GM18870 (cell line): ENCODE measurements around the gene TSPAN32.
"Not testable (repeated sequence)": the region's sequence is repeated elsewhere in the genome, so short reads cannot be mapped to it uniquely, and the experiment has no call there.

Experiments
- ATAC-seq: cut with Tn5 transposase; IDR thresholded peaks from one replicate; pipeline ENCODE4 v1.9.1; 2021; ENCODE audit warnings: moderate library complexity; ENCODE audit not compliant: unreplicated experiment

Gene TSPAN32

GRCh38 chr11:2280208-2280607, 21.6 kb upstream of the TSPAN32 start:
- ATAC-seq, result no peak

- ATAC-seq, result not testable (repeated sequence)
Observed at GRCh38 chr11:2286350-2286749, 15.5 kb upstream of the TSPAN32 start.

- no peak for ATAC-seq
Observed at GRCh38 chr11:2287091-2287490, 14.7 kb upstream of the TSPAN32 start.

GRCh38 chr11:2289350-2289749, 12.5 kb upstream of the TSPAN32 start:
- no peak for ATAC-seq

- no peak for ATAC-seq
Observed at GRCh38 chr11:2289859-2290258, 12.0 kb upstream of the TSPAN32 start.

- no peak for ATAC-seq
Observed at GRCh38 chr11:2290351-2290841, 11.4 kb upstream of the TSPAN32 start.

GRCh38 chr11:2293531-2293971, 8.3 kb upstream of the TSPAN32 start:
- ATAC-seq, result no peak

- no peak for ATAC-seq
Observed at GRCh38 chr11:2293984-2294925, 7.6 kb upstream of the TSPAN32 start.

- ATAC-seq, result no peak
Observed at GRCh38 chr11:2294926-2295290, 6.9 kb upstream of the TSPAN32 start.

- ATAC-seq, result no peak
Observed at GRCh38 chr11:2295971-2296912, 5.6 kb upstream of the TSPAN32 start.

- ATAC-seq, result no peak
Observed at GRCh38 chr11:2296913-2297622, 4.7 kb upstream of the TSPAN32 start.

- ATAC-seq, result no peak
Observed at GRCh38 chr11:2297623-2298030, 4.2 kb upstream of the TSPAN32 start.

- no peak for ATAC-seq
Observed at GRCh38 chr11:2298131-2298794, 3.5 kb upstream of the TSPAN32 start.

GRCh38 chr11:2298795-2299761, 2.7 kb upstream of the TSPAN32 start:
- ATAC-seq, result no peak

GRCh38 chr11:2299773-2300172, 2.0 kb upstream of the TSPAN32 start:
- no peak for ATAC-seq

GRCh38 chr11:2300290-2300935, 1.4 kb upstream of the TSPAN32 start:
- ATAC-seq, result no peak

GRCh38 chr11:2300936-2301630, 730 bp upstream of the TSPAN32 start:
- no peak for ATAC-seq

- no peak for ATAC-seq
Observed at GRCh38 chr11:2302306-2302895, 588 bp downstream of the TSPAN32 start.
